CD14-positive monocyte (primary cell): ENCODE measurements around the gene TSNAX. TPM values are rescaled to one million over a fixed set of nuclear protein-coding genes. Genes with fewer than 3 reads are reported as not detected.

Source experiments
- DNase-seq, 3 donors: peaks; one replicate each; pipeline ENCODE4 v3.0.0-alpha.2; 2011 to 2022
- H2AFZ ChIP-seq: 2 replicates; pipeline ENCODE4 v1.6.0; 2012; ENCODE audit warnings: mild to moderate bottlenecking, low read depth, low read length, inconsistent platforms; ENCODE audit not compliant: insufficient read depth, poor library complexity, severe bottlenecking
- H3K27ac ChIP-seq, 2 donors: 1 replicate in 1 of 2; 2 replicates in 1 of 2; pipeline ENCODE4 v1.5.1; 2012 to 2013; ENCODE audit warnings: low read length in 2 of 2, control low read depth in 1 of 2, inconsistent platforms in 1 of 2, low read depth in 1 of 2, mild to moderate bottlenecking in 1 of 2
- H3K27me3 ChIP-seq, 2 donors: one replicate each; pipeline versions ENCODE4 v1.6.0 to v1.6.1; 2011 to 2013; ENCODE audit warnings: low read length in 2 of 2; ENCODE audit not compliant: control insufficient read depth in 2 of 2, insufficient read depth in 2 of 2
- H3K36me3 ChIP-seq, 2 donors: replicated peaks in 1 of 2; 1 replicate in 1 of 2; 2 replicates in 1 of 2; pipeline versions ENCODE4 v1.5.1 to v1.6.1; 2012 to 2013; ENCODE audit warnings: low read length in 2 of 2, control low read depth in 1 of 2, inconsistent platforms in 1 of 2, mild to moderate bottlenecking in 1 of 2; ENCODE audit not compliant: insufficient read depth in 2 of 2, control insufficient read depth in 1 of 2
- H3K4me1 ChIP-seq, 2 donors: 1 replicate in 1 of 2; 2 replicates in 1 of 2; pipeline versions ENCODE4 v1.5.1 to v1.6.1; 2012 to 2013; ENCODE audit warnings: low read length in 2 of 2, control low read depth in 1 of 2, inconsistent platforms in 1 of 2, mild to moderate bottlenecking in 1 of 2, moderate library complexity in 1 of 2; ENCODE audit not compliant: insufficient read depth in 2 of 2, control insufficient read depth in 1 of 2
- H3K4me2 ChIP-seq: replicated peaks from 2 replicates; pipeline ENCODE3; 2012; ENCODE audit warnings: low read length, moderate library complexity, mild to moderate bottlenecking; ENCODE audit not compliant: poor library complexity, severe bottlenecking; ENCODE audit errors: extremely low read depth
- H3K4me3 ChIP-seq, 3 experiments: fragments of 200-600 bp in 1 of 3; sonication (generic) in 1 of 3; replicated peaks in 1 of 3; 1 replicate in 2 of 3; 2 replicates in 1 of 3; pipeline ENCODE4 v1.5.1; 2011 to 2013; ENCODE audit warnings: low read length in 3 of 3, mild to moderate bottlenecking in 3 of 3, control low read depth in 2 of 3, low read depth in 2 of 3, inconsistent platforms in 1 of 3, moderate library complexity in 1 of 3
- H3K79me2 ChIP-seq: 2 replicates; pipeline ENCODE4 v1.6.0; 2012; ENCODE audit warnings: mild to moderate bottlenecking, control low read depth, inconsistent platforms, low read length, moderate library complexity; ENCODE audit not compliant: insufficient read depth
- H3K9ac ChIP-seq: 2 replicates; pipeline ENCODE4 v1.6.0; 2017; ENCODE audit warnings: low read length, mild to moderate bottlenecking; ENCODE audit not compliant: insufficient read depth, poor library complexity, severe bottlenecking
- H3K9me3 ChIP-seq, 2 donors: replicated peaks in 1 of 2; 1 replicate in 1 of 2; 2 replicates in 1 of 2; pipeline versions ENCODE4 v1.5.1 to v1.6.1; 2012 to 2013; ENCODE audit warnings: low read length in 2 of 2, control low read depth in 1 of 2; ENCODE audit not compliant: control insufficient read depth in 1 of 2, insufficient read depth in 1 of 2
- H4K20me1 ChIP-seq: 2 replicates; pipeline ENCODE4 v1.6.0; 2012; ENCODE audit warnings: mild to moderate bottlenecking, low read length, control low read depth, moderate library complexity; ENCODE audit not compliant: insufficient read depth
- H3K27ac Mint-ChIP-seq, 7 donors: one replicate each; pipeline ENCODE4 v1.8.0; 2020; ENCODE audit warnings: mild to moderate bottlenecking in 7 of 7, mixed read lengths in 7 of 7, moderate library complexity in 6 of 7, inconsistent platforms in 2 of 7
- H3K27me3 Mint-ChIP-seq, 3 donors: one replicate each; pipeline ENCODE4 v1.8.0; 2021 to 2022; ENCODE audit warnings: low read depth in 3 of 3, mild to moderate bottlenecking in 3 of 3, mixed read lengths in 3 of 3, moderate library complexity in 3 of 3, inconsistent platforms in 1 of 3
- H3K36me3 Mint-ChIP-seq, 2 donors: one replicate each; pipeline ENCODE4 v1.8.0; 2020; ENCODE audit warnings: mixed read lengths in 2 of 2, inconsistent platforms in 1 of 2, mild to moderate bottlenecking in 1 of 2
- H3K4me1 Mint-ChIP-seq: one replicate; pipeline ENCODE4 v1.8.0; 2020; ENCODE audit warnings: mild to moderate bottlenecking, mixed read lengths
- H3K4me3 Mint-ChIP-seq, 2 donors: one replicate each; pipeline ENCODE4 v1.8.0; 2020; ENCODE audit warnings: mild to moderate bottlenecking in 2 of 2, mixed read lengths in 2 of 2, moderate library complexity in 1 of 2
- H3K9me3 Mint-ChIP-seq, 7 donors: one replicate each; pipeline ENCODE4 v1.8.0; 2020 to 2022; ENCODE audit warnings: mixed read lengths in 7 of 7, mild to moderate bottlenecking in 6 of 7, moderate library complexity in 6 of 7, inconsistent platforms in 2 of 7
- WGBS: methylation state at CpG from one replicate; pipeline ENCODE4 v1.1.5; 2013; ENCODE audit warnings: missing lambda C conversion rate; ENCODE audit not compliant: insufficient coverage; 5-methylcytosine and 5-hydroxymethylcytosine counted together
- intact Hi-C, 2 donors: fragments of 100-400 bp; cut with micrococcal nuclease; formaldehyde crosslinking; loops; one replicate each; pipeline versions ENCODE4 v1.15.0 to v1.15.1; 2023
- polyA plus RNA-seq, 3 donors: library from polyadenylated mRNA; depleted of rRNA in 1 of 3; unstranded in 2 of 3; stranded (reverse) in 1 of 3; fragments of 300-500 nt in 2 of 3; fragments of >200 nt in 1 of 3; fragmentation: Illumina TruSeq in 2 of 3; gene quantifications; 1 replicate in 2 of 3; 2 replicates in 1 of 3; pipeline ENCODE4 v1.2.3, GENCODE V29; 2012 to 2021
- TF ChIP-seq, protein P1 (sequence below): fragments of 200-600 bp; IDR thresholded peaks from one replicate; pipeline ENCODE4 v1.8.0; 2022; ENCODE audit warnings: antibody characterized with exemption, mild to moderate bottlenecking

TSNAX gene
- polyA plus RNA-seq, 3 donors: 15.6 to 86.9 (median 82.0) TPM

DNA sequence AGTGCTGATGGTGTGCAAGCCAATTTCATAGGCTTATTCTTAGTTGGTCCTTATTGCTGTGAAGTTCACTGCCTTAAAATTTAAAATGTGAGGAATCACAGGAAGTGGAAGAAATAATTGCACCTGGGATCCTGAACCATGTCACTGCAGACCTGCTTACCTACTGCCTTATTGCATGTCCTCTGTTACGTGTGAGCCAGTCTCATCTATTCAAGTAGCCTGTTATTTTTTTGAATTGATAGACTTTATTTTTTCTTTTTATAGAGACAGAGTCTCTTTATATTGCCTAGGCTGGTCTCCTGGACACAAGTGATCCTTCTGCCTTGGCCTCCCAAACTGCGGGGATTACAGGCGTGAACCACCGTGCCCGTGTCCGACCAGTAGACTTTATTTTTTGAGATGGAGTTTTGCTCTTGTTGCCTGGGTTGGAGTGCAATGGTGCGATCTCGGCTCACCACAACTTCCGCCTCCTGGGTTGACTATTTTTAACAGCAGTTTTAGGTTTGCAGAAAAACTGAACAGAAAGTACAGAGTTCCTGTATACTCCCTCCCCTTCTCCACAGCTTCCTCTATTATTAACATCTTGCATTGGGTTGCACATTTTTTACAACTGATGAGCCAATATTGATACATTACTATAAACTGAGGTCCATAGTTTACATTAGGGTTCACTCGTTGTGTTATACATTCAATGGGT, 84.1 kb downstream of the TSNAX start:
- H3K4me2 ChIP-seq: peak overlapping the region; percentile 65
- H3K9me3 ChIP-seq: no peaks in the 10 kb centered on the region
- 0% methylated on average over 1 of the region's 10 CpGs for WGBS
- no peak overlapping the region for H3K9ac ChIP-seq
- H3K27me3 Mint-ChIP-seq: no peaks in the 10 kb centered on the region
- H3K27me3 ChIP-seq: no peaks in the 10 kb centered on the region
- H3K27ac Mint-ChIP-seq: peak overlapping the region; percentile 80 to 97 (median 94)
- no peaks in the 10 kb centered on the region for H3K36me3 Mint-ChIP-seq
- H2AFZ ChIP-seq: no peak overlapping the region
- TF ChIP-seq, protein P1, sequence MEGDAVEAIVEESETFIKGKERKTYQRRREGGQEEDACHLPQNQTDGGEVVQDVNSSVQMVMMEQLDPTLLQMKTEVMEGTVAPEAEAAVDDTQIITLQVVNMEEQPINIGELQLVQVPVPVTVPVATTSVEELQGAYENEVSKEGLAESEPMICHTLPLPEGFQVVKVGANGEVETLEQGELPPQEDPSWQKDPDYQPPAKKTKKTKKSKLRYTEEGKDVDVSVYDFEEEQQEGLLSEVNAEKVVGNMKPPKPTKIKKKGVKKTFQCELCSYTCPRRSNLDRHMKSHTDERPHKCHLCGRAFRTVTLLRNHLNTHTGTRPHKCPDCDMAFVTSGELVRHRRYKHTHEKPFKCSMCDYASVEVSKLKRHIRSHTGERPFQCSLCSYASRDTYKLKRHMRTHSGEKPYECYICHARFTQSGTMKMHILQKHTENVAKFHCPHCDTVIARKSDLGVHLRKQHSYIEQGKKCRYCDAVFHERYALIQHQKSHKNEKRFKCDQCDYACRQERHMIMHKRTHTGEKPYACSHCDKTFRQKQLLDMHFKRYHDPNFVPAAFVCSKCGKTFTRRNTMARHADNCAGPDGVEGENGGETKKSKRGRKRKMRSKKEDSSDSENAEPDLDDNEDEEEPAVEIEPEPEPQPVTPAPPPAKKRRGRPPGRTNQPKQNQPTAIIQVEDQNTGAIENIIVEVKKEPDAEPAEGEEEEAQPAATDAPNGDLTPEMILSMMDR: no peak
- no peaks in the 10 kb centered on the region for H3K36me3 ChIP-seq
- H3K4me1 Mint-ChIP-seq: peaks cover 84% of the 10 kb centered on the region
- intact Hi-C loops: no loop called here
- H3K4me1 ChIP-seq: peaks cover 74 to 85% of the 10 kb centered on the region in 2 donors
- DNase-seq: peak; percentile 67 to 87 (median 80)
- peak overlapping the region; percentile 28 to 68 for H3K4me3 Mint-ChIP-seq
- H3K4me3 ChIP-seq: peak overlapping the region in 1 of 3 experiments; percentile 69
- no peaks in the 10 kb centered on the region for H3K79me2 ChIP-seq
- H3K27ac ChIP-seq: peak overlapping the region; percentile 65 to 70
- peaks cover 0 to 7% (median 4%) of the 10 kb centered on the region in 7 donors for H3K9me3 Mint-ChIP-seq
- H4K20me1 ChIP-seq: no peaks in the 10 kb centered on the region

DNA sequence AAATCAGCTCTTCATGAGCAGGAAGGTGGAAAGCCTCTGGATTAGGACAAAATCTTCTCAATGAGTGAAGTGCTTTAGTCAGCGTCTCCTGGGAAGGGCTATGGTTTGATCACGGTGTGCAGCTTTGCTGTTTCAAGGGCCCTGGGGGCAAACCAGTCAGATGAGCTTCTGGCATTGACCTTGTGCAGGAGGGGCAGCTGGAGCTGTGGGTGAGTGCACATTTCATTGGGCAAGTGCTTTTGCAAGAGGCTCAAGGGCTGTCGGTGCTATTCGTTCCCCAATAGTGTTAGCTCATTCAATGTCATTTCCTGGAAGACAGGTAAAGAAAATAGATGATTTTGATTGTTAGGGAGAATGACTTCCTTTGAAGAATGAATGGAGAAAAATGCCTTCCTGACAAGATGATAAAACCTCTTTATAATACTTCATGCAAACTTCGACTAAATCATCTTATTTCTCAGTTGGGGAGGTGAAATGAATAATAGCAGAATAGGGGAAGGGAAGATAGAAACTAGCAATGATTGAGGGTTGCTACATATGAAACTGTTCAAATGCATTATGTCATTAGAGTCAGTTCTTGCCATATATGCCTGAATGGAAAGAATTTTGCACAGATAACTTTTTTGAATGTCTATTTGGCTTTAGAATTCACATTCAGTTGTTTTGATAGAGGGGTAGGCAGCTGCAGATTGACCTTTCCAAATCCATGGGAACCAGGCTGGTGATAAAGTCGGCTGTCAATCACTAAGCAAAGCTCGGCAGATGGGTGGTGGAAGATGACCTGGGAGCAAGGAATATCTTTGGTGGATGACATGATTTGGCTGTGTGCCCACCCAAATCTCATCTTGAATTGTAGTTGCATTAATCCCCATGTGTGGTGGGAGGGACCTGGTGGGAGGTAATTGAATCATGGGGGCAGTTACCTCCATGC, 85.2 kb downstream of the TSNAX start:
- Mint-ChIP-seq H3K27ac (peak overlapping the region; percentile 80 to 97 (median 94)), H3K4me3 (peak overlapping the region; percentile 3 to 68), H3K4me1 (peaks cover 86% of the 10 kb centered on the region), H3K9me3 (peaks cover 0 to 7% (median 4%) of the 10 kb centered on the region in 7 donors), H3K36me3 (no peaks in the 10 kb centered on the region), H3K27me3 (no peaks in the 10 kb centered on the region)
- 25% methylated on average over 4 of the region's 7 CpGs for WGBS
- H3K36me3 ChIP-seq: no peaks in the 10 kb centered on the region
- H4K20me1 ChIP-seq: no peaks in the 10 kb centered on the region
- intact Hi-C loops: no loop called here
- no peaks in the 10 kb centered on the region for H3K9me3 ChIP-seq
- peak in 2 of 3 donors; percentile 40 to 44 for DNase-seq
- TF ChIP-seq, protein P1: no peak
- no peak overlapping the region for H2AFZ ChIP-seq
- H3K9ac ChIP-seq: no peak overlapping the region
- peak overlapping the region; percentile 65 to 70 for H3K27ac ChIP-seq
- peaks cover 75 to 90% of the 10 kb centered on the region in 2 donors for H3K4me1 ChIP-seq
- H3K79me2 ChIP-seq: no peaks in the 10 kb centered on the region
- H3K4me2 ChIP-seq: peak overlapping the region; percentile 65
- no peaks in the 10 kb centered on the region for H3K27me3 ChIP-seq
- peak overlapping the region in 1 of 3 experiments; percentile 69 for H3K4me3 ChIP-seq
